WI38 (cell line): ENCODE results near the gene BAD.

Experiments
- H3K4me3 ChIP-seq: 2 replicates; pipeline ENCODE4 v1.5.1; 2011; ENCODE audit warnings: low read depth, mild to moderate bottlenecking, control low read depth, low read length
- CTCF ChIP-seq: IDR thresholded peaks from 2 replicates; pipeline ENCODE4 v1.5.1; 2012; ENCODE audit warnings: low read depth, mild to moderate bottlenecking, control low read depth, low read length

The BAD gene

GRCh38 chr11:64226507-64227051 lies 57.9 kb downstream of the BAD start:
- no peak for TF ChIP-seq CTCF
- H3K4me3 ChIP-seq = peak overlapping the region; percentile 85

- TF ChIP-seq CTCF = no peak
- peak within 1 kb of the TSS; percentile 85 for H3K4me3 ChIP-seq
Measured at GRCh38 chr11:64225608-64226506, 58.6 kb downstream of the BAD start, which contains the start of the genes NUDT22 and TRPT1. Gene NUDT22 (plus strand): TSS chr11:64226274. CDS start chr11:64226653, 379 bp downstream. Gene TRPT1 (minus strand): TSS chr11:64226186. CDS start chr11:64225860, 326 bp downstream.

GRCh38 chr11:64224891-64225607 lies 59.4 kb downstream of the BAD start:
- peak overlapping the region; percentile 85 for H3K4me3 ChIP-seq
- TF ChIP-seq CTCF = 0 out of 2 replicates have a peak, but pooled peaks have one; percentile 2

- no peak for TF ChIP-seq CTCF
- H3K4me3 ChIP-seq = no peak overlapping the region
Measured at GRCh38 chr11:64224151-64224890, 60.1 kb downstream of the BAD start.

- no peak overlapping the region for H3K4me3 ChIP-seq
Measured at GRCh38 chr11:64223001-64223651, 61.3 kb downstream of the BAD start.

More at GRCh38 chr11:64223001-64223651, 61.3 kb downstream of the BAD start:
- no peak for TF ChIP-seq CTCF
